GM19438 (cell line): Measurements from ENCODE around the gene KRTAP23-1.

Source experiments
- ATAC-seq: cut with Tn5 transposase; IDR thresholded peaks from one replicate; pipeline ENCODE4 v1.9.1; 2021; ENCODE audit warnings: low read depth; ENCODE audit not compliant: unreplicated experiment

The KRTAP23-1 gene, protein sequence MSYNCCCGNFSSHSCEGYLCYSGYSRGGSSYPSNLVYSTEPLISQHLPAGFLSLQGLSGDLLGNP

DNA sequence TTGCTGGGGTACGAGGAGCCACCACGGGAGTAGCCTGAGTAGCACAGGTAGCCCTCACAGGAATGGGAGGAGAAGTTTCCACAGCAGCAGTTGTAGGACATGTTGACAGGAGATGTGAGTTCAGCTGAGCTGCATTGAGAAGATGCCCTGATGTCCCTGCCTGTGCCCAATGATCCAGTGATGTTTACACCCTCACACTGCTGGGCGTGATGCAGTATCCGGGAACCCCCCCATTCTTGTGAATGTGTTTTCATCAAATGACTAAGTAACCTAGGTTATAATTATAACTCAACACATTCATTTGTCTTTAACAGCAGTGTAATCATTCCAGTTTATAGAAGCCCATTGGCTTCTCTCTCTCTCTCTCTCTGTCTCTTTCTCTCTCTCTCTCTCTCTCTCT, at the start of gene KRTAP23-1:
Gene KRTAP23-1, minus strand, starts transcription at position 101 of the 400 bp plus-strand sequence. Its CDS starts 0 bp downstream, at position 101.
- ATAC-seq = no peak

- no peak for ATAC-seq
Observed at GRCh38 chr21:30395731-30396130, 47.3 kb upstream of the KRTAP23-1 start, which contains the start of gene KRTAP13-1. Gene KRTAP13-1 (plus strand): TSS chr21:30396031. CDS start chr21:30396087, 56 bp downstream.

GRCh38 chr21:30391492-30392025, 43.2 kb upstream of the KRTAP23-1 start:
- ATAC-seq = no peak

- ATAC-seq = no peak
Observed at GRCh38 chr21:30382201-30382600, 33.8 kb upstream of the KRTAP23-1 start.

- no peak for ATAC-seq
Observed at GRCh38 chr21:30372139-30372770, 23.8 kb upstream of the KRTAP23-1 start, which contains the start of gene KRTAP13-2. Gene KRTAP13-2 (minus strand): TSS chr21:30372271. CDS start chr21:30372213, 58 bp downstream.

DNA sequence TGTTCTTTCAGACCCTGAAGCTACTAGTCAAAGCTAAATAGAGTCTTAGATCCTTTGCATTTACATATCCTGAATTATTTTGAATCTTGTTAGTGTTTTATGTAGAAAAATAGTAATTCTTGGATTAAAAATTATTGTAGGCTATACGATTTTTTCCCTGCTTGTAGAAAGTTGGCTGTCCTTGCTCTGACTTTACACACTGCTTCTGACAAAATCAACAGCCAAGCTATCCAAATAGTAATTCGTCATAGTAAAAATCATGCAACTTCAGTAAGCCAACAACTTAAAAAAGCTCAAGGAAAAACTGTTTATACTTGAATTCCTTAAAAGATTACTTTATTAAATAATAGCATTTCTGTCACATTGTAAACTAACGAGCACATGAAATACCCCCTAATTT, 7.5 kb upstream of the KRTAP23-1 start:
- ATAC-seq = no peak

- ATAC-seq = no peak
Observed at GRCh38 chr21:30354308-30355005, 6.1 kb upstream of the KRTAP23-1 start.

GRCh38 chr21:30351534-30351933, 3.1 kb upstream of the KRTAP23-1 start:
- no peak for ATAC-seq

- ATAC-seq = no peak
Observed at GRCh38 chr21:30349572-30349971, 1.2 kb upstream of the KRTAP23-1 start.

GRCh38 chr21:30345014-30345413, 3.4 kb downstream of the KRTAP23-1 start:
- ATAC-seq = no peak

DNA sequence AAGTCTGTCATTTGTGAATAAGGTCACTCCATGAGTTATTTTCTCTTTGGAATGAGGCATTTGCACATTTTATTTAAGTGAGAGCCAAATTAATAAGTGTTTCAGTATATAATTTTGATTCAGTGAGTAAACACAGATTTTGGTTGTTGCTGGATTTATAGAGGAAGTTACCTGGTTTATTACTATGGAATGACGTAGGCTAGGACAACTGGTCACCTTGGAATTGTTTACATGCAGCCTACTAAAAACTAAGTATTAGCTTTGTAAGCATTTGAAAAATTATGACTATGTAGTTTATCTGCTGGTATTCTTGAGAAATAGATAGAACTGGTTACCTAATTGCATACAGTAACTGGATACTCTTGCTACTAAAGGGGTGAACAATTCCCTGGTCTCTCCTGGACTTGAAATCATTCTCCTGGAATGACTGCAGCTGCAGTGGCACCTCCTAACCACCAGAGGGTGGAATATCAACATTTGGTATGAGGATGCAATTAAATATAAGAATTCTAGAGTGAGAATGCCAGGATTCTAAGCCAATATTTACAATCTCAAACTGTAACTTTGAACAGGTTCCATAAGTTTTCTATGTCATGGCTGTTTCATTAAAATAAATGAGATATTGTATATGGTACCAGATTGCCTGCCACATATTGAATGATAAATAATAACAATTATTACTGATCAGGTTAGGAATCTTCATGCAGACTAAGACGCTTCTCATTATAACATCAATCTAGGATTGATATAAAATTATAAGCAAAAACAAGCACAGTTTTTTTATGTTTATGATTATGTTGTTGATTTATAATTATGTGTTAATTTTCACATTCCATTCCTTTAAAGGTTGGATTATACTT, 7.5 kb downstream of the KRTAP23-1 start:
- ATAC-seq = no peak

DNA sequence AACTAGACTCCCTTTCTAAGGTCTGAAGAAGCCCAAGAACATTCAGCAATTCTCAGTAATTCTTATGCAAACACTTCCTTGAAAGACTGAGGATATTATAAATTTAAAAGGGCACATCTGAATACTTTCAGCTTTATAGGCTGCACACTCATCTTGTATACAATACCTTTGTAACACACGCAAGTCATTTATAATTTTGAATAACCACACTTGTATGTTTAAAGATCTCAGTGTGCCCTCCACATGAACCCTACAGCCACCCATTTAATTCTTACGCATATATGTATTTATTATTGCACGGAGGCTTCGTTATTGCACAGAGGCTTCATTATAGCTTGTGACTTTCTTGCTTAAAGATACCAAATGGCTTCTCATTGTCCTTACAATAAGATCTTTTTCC, 9.7 kb downstream of the KRTAP23-1 start:
- ATAC-seq = no peak

- no peak for ATAC-seq
Observed at GRCh38 chr21:30337772-30338171, 10.6 kb downstream of the KRTAP23-1 start.

DNA sequence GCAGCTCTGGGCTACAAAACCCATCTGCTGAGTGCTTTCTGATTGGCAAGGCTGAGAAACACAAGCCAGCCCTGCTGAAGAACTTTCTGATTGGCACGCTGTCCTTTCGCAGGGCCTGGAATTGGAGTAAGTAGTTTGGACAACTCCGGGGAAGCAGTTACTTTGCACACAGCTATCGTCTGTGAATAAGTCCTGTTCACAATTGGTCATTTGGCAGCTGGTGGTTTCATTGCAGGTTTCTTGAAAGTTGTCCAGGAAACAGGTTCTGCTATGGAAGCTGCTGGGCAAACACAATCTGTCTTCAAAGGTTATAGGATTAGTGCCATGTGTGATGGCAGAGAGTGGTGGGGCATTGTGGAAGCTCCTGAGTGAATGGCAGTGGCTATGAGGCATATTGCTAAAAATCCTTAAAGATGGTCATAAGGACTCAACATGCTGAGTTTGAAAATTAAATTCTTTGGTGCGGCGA, 11.1 kb downstream of the KRTAP23-1 start, which contains the start of gene KRTAP27-1:
Gene KRTAP27-1, minus strand, starts transcription at position 419 of the 469 bp plus-strand sequence. Its CDS starts 26 bp downstream, at position 393.
- ATAC-seq = no peak

GRCh38 chr21:30336596-30336995, 11.8 kb downstream of the KRTAP23-1 start:
- ATAC-seq = no peak

DNA sequence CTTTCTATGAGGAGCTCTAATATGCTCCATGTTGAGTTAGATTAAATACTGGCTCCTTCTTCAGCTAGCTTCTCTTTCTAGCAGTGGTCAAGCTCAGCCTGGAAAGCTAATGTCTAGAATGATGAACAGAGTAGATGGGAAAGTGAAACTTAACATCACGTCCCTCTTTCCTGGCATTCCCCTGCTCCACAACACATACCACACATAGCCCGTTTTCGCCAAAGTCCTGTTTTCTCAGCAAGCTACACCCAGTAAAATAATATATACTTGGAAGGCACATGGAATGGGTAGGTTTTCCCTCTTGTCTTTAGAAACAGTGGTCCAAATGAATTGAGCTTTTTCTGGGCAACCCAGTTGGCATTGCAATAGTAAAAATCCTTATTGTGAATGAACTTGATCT, 14.7 kb downstream of the KRTAP23-1 start:
- ATAC-seq = no peak

DNA sequence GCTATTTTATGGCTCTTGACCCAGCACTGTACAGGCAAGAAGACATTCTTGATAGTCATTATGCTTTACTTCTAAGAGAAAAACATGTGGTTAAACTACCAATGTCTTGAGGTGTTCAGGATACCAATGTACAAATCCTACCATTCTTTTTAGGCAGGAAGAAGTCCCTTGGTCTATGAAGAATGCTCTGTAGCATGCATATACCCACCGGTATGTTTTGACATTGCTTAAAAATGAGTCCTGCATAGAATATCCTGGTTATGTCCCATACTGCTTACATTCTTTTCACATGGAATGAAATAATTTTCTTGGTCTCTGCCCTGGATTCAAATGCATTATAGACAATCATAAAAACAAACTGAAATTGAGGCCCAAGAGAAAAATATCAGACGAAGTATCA, 15.7 kb downstream of the KRTAP23-1 start:
- ATAC-seq = no peak

- ATAC-seq = no peak
Observed at GRCh38 chr21:30329203-30329875, 19.1 kb downstream of the KRTAP23-1 start.

GRCh38 chr21:30326390-30326789, 22.0 kb downstream of the KRTAP23-1 start:
- ATAC-seq = no peak

GRCh38 chr21:30320215-30320614, 28.2 kb downstream of the KRTAP23-1 start, which contains the start of gene KRTAP26-1:
Gene KRTAP26-1 (minus strand): TSS chr21:30320315. CDS start chr21:30320035, 280 bp downstream.
- no peak for ATAC-seq
